ENCODE data around the gene ARHGEF28.

The ARHGEF28 gene

GRCh38 chr5:73606206-73606753 lies 19.7 kb upstream of the ARHGEF28 start:
- H3K4me1 ChIP-seq (ENCODE audit: control insufficient read depth, low read depth, low read length) = no peaks in the 10 kb centered on the region
- no peak overlapping the region for H2BK15ac ChIP-seq (replicated peaks; ENCODE audit: low read depth)
- H3K79me1 ChIP-seq (ENCODE audit: low read length) = no peaks in the 10 kb centered on the region
- DNase-seq = no peak
- H3K27ac ChIP-seq (ENCODE audit: low read depth, low read length) = no peak overlapping the region
- no peak overlapping the region for H2BK120ac ChIP-seq (ENCODE audit: low read depth, low read length)
- H3K9ac ChIP-seq (ENCODE audit: low read length) = no peak overlapping the region
- H4K5ac ChIP-seq (ENCODE audit: low read length) = no peak overlapping the region
- no CpG with 5 or more reads among the region's 3 CpGs for WGBS (ENCODE audit: extremely low coverage, insufficient coverage, low lambda C conversion rate)
- H3K4me2 ChIP-seq (ENCODE audit: low read length) = no peak overlapping the region
- H3K18ac ChIP-seq (ENCODE audit: low read length) = no peak overlapping the region
- no peak overlapping the region for H4K8ac ChIP-seq (ENCODE audit: low read depth, low read length)
- H3K27me3 ChIP-seq (ENCODE audit: insufficient read depth, low read length, poor library complexity) = no peaks in the 10 kb centered on the region
- H3K23ac ChIP-seq (ENCODE audit: low read length) = no peak overlapping the region
- no peak overlapping the region for H2AK5ac ChIP-seq (ENCODE audit: low read length)
- H3K4ac ChIP-seq (ENCODE audit: low read depth, low read length) = no peak overlapping the region
- H3K56ac ChIP-seq (ENCODE audit: low read length) = no peak overlapping the region
- no peaks in the 10 kb centered on the region for H3K79me2 ChIP-seq (ENCODE audit: control insufficient read depth, insufficient read depth, low read length)
- no peaks in the 10 kb centered on the region for H3K36me3 ChIP-seq (ENCODE audit: control insufficient read depth, insufficient read depth, low read length)
- H2BK5ac ChIP-seq (ENCODE audit: low read length) = no peak overlapping the region
- no peak overlapping the region for H3K4me3 ChIP-seq (ENCODE audit: low read length)

- no peaks in the 10 kb centered on the region for H3K27me3 ChIP-seq (ENCODE audit: insufficient read depth, low read length, poor library complexity)
- H3K79me1 ChIP-seq (ENCODE audit: low read length) = no peaks in the 10 kb centered on the region
- no peak overlapping the region for H2BK5ac ChIP-seq (ENCODE audit: low read length)
- no peak overlapping the region for H3K18ac ChIP-seq (ENCODE audit: low read length)
- no peaks in the 10 kb centered on the region for H3K79me2 ChIP-seq (ENCODE audit: control insufficient read depth, insufficient read depth, low read length)
- H3K27ac ChIP-seq (ENCODE audit: low read depth, low read length) = no peak overlapping the region
- no peak for DNase-seq
- no peak overlapping the region for H4K5ac ChIP-seq (ENCODE audit: low read length)
- H3K56ac ChIP-seq (ENCODE audit: low read length) = no peak overlapping the region
- no peak overlapping the region for H2AK5ac ChIP-seq (ENCODE audit: low read length)
- H3K4me3 ChIP-seq (ENCODE audit: low read length) = no peak overlapping the region
- no peak overlapping the region for H3K23ac ChIP-seq (ENCODE audit: low read length)
- H3K36me3 ChIP-seq (ENCODE audit: control insufficient read depth, insufficient read depth, low read length) = no peaks in the 10 kb centered on the region
- H3K4me2 ChIP-seq (ENCODE audit: low read length) = no peak overlapping the region
- H3K4ac ChIP-seq (ENCODE audit: low read depth, low read length) = no peak overlapping the region
- H2BK120ac ChIP-seq (ENCODE audit: low read depth, low read length) = no peak overlapping the region
- H3K4me1 ChIP-seq (ENCODE audit: control insufficient read depth, low read depth, low read length) = no peaks in the 10 kb centered on the region
- H4K8ac ChIP-seq (ENCODE audit: low read depth, low read length) = no peak overlapping the region
- no peak overlapping the region for H2BK15ac ChIP-seq (replicated peaks; ENCODE audit: low read depth)
- H3K9ac ChIP-seq (ENCODE audit: low read length) = no peak overlapping the region
Observed at GRCh38 chr5:73607228-73607627, 18.8 kb upstream of the ARHGEF28 start.

GRCh38 chr5:73612799-73613198 lies 13.2 kb upstream of the ARHGEF28 start:
- H2BK5ac ChIP-seq (ENCODE audit: low read length) = no peak overlapping the region
- no CpG with 5 or more reads among the region's 3 CpGs for WGBS (ENCODE audit: extremely low coverage, insufficient coverage, low lambda C conversion rate)

GRCh38 chr5:73615085-73615484 lies 10.9 kb upstream of the ARHGEF28 start:
- no peak overlapping the region for H3K4ac ChIP-seq (ENCODE audit: low read depth, low read length)
- no peak overlapping the region for H3K9ac ChIP-seq (ENCODE audit: low read length)
- no peak overlapping the region for H4K8ac ChIP-seq (ENCODE audit: low read depth, low read length)
- no peaks in the 10 kb centered on the region for H3K4me1 ChIP-seq (ENCODE audit: control insufficient read depth, low read depth, low read length)
- no peak overlapping the region for H2BK5ac ChIP-seq (ENCODE audit: low read length)
- H3K79me1 ChIP-seq (ENCODE audit: low read length) = no peaks in the 10 kb centered on the region
- H3K79me2 ChIP-seq (ENCODE audit: control insufficient read depth, insufficient read depth, low read length) = no peaks in the 10 kb centered on the region
- H3K4me2 ChIP-seq (ENCODE audit: low read length) = no peak overlapping the region
- no peak overlapping the region for H3K4me3 ChIP-seq (ENCODE audit: low read length)
- no CpG with 5 or more reads among the region's 2 CpGs for WGBS (ENCODE audit: extremely low coverage, insufficient coverage, low lambda C conversion rate)
- H3K36me3 ChIP-seq (ENCODE audit: control insufficient read depth, insufficient read depth, low read length) = no peaks in the 10 kb centered on the region
- H3K23ac ChIP-seq (ENCODE audit: low read length) = no peak overlapping the region
- no peak for DNase-seq
- H4K5ac ChIP-seq (ENCODE audit: low read length) = no peak overlapping the region
- H2BK120ac ChIP-seq (ENCODE audit: low read depth, low read length) = no peak overlapping the region
- no peak overlapping the region for H3K18ac ChIP-seq (ENCODE audit: low read length)
- H2BK15ac ChIP-seq (replicated peaks; ENCODE audit: low read depth) = no peak overlapping the region
- no peak overlapping the region for H3K56ac ChIP-seq (ENCODE audit: low read length)
- no peaks in the 10 kb centered on the region for H3K27me3 ChIP-seq (ENCODE audit: insufficient read depth, low read length, poor library complexity)
- no peak overlapping the region for H3K27ac ChIP-seq (ENCODE audit: low read depth, low read length)
- no peak overlapping the region for H2AK5ac ChIP-seq (ENCODE audit: low read length)

More at GRCh38 chr5:73612799-73613198, 13.2 kb upstream of the ARHGEF28 start:
- no peak overlapping the region for H2AK5ac ChIP-seq (ENCODE audit: low read length)
- H3K79me2 ChIP-seq (ENCODE audit: control insufficient read depth, insufficient read depth, low read length) = no peaks in the 10 kb centered on the region
- no peak overlapping the region for H3K27ac ChIP-seq (ENCODE audit: low read depth, low read length)
- no peaks in the 10 kb centered on the region for H3K27me3 ChIP-seq (ENCODE audit: insufficient read depth, low read length, poor library complexity)
- no peak overlapping the region for H3K4me3 ChIP-seq (ENCODE audit: low read length)
- no peak overlapping the region for H3K23ac ChIP-seq (ENCODE audit: low read length)
- H3K79me1 ChIP-seq (ENCODE audit: low read length) = no peaks in the 10 kb centered on the region
- no peak overlapping the region for H3K18ac ChIP-seq (ENCODE audit: low read length)
- no peak overlapping the region for H2BK15ac ChIP-seq (replicated peaks; ENCODE audit: low read depth)
- no peak overlapping the region for H4K8ac ChIP-seq (ENCODE audit: low read depth, low read length)
- H3K36me3 ChIP-seq (ENCODE audit: control insufficient read depth, insufficient read depth, low read length) = no peaks in the 10 kb centered on the region
- H2BK120ac ChIP-seq (ENCODE audit: low read depth, low read length) = no peak overlapping the region
- no peak overlapping the region for H3K9ac ChIP-seq (ENCODE audit: low read length)
- H3K56ac ChIP-seq (ENCODE audit: low read length) = no peak overlapping the region
- DNase-seq = no peak
- no peaks in the 10 kb centered on the region for H3K4me1 ChIP-seq (ENCODE audit: control insufficient read depth, low read depth, low read length)
- no peak overlapping the region for H3K4ac ChIP-seq (ENCODE audit: low read depth, low read length)
- H3K4me2 ChIP-seq (ENCODE audit: low read length) = no peak overlapping the region
- no peak overlapping the region for H4K5ac ChIP-seq (ENCODE audit: low read length)

- Histone ChIP-seq H3K27me3 (ENCODE audit: insufficient read depth, low read length, poor library complexity) (no peaks in the 10 kb centered on the region), H3K36me3 (ENCODE audit: control insufficient read depth, insufficient read depth, low read length) (no peaks in the 10 kb centered on the region), H3K9ac (ENCODE audit: low read length) (no peak overlapping the region), H3K23ac (ENCODE audit: low read length) (no peak overlapping the region), H3K4ac (ENCODE audit: low read depth, low read length) (no peak overlapping the region), H3K27ac (ENCODE audit: low read depth, low read length) (no peak overlapping the region), H3K4me3 (ENCODE audit: low read length) (no peak overlapping the region), H2BK120ac (ENCODE audit: low read depth, low read length) (no peak overlapping the region), H2BK5ac (ENCODE audit: low read length) (no peak overlapping the region), H3K18ac (ENCODE audit: low read length) (no peak overlapping the region), H3K79me1 (ENCODE audit: low read length) (no peaks in the 10 kb centered on the region), H4K8ac (ENCODE audit: low read depth, low read length) (no peak overlapping the region), H2BK15ac (replicated peaks; ENCODE audit: low read depth) (no peak overlapping the region), H4K5ac (ENCODE audit: low read length) (no peak overlapping the region), H3K79me2 (ENCODE audit: control insufficient read depth, insufficient read depth, low read length) (no peaks in the 10 kb centered on the region), H3K4me2 (ENCODE audit: low read length) (no peak overlapping the region), H3K4me1 (ENCODE audit: control insufficient read depth, low read depth, low read length) (no peaks in the 10 kb centered on the region), H2AK5ac (ENCODE audit: low read length) (no peak overlapping the region), H3K56ac (ENCODE audit: low read length) (no peak overlapping the region)
- WGBS (ENCODE audit: extremely low coverage, insufficient coverage, low lambda C conversion rate) = no CpG with 5 or more reads among the region's 4 CpGs
- DNase-seq = no peak
Observed at GRCh38 chr5:73615947-73616346, 10.0 kb upstream of the ARHGEF28 start.

- no peak for DNase-seq
- Histone ChIP-seq H4K8ac (ENCODE audit: low read depth, low read length) (no peak overlapping the region), H3K56ac (ENCODE audit: low read length) (no peak overlapping the region), H3K18ac (ENCODE audit: low read length) (no peak overlapping the region), H3K4ac (ENCODE audit: low read depth, low read length) (no peak overlapping the region), H3K36me3 (ENCODE audit: control insufficient read depth, insufficient read depth, low read length) (no peaks in the 10 kb centered on the region), H3K4me1 (ENCODE audit: control insufficient read depth, low read depth, low read length) (no peaks in the 10 kb centered on the region), H3K79me1 (ENCODE audit: low read length) (no peaks in the 10 kb centered on the region), H2AK5ac (ENCODE audit: low read length) (no peak overlapping the region), H3K9ac (ENCODE audit: low read length) (no peak overlapping the region), H3K4me2 (ENCODE audit: low read length) (no peak overlapping the region), H3K79me2 (ENCODE audit: control insufficient read depth, insufficient read depth, low read length) (no peaks in the 10 kb centered on the region), H3K4me3 (ENCODE audit: low read length) (no peak overlapping the region), H4K5ac (ENCODE audit: low read length) (no peak overlapping the region), H3K27ac (ENCODE audit: low read depth, low read length) (no peak overlapping the region), H2BK5ac (ENCODE audit: low read length) (no peak overlapping the region), H2BK120ac (ENCODE audit: low read depth, low read length) (no peak overlapping the region), H3K23ac (ENCODE audit: low read length) (no peak overlapping the region), H2BK15ac (replicated peaks; ENCODE audit: low read depth) (no peak overlapping the region), H3K27me3 (ENCODE audit: insufficient read depth, low read length, poor library complexity) (no peaks in the 10 kb centered on the region)
- no CpG with 5 or more reads among the region's 9 CpGs for WGBS (ENCODE audit: extremely low coverage, insufficient coverage, low lambda C conversion rate)
Observed at GRCh38 chr5:73617510-73618279, 8.3 kb upstream of the ARHGEF28 start.
